HEK293T (cell line): ENCODE results near the gene SYNPR.

Experiments used
- LEF1 ChIP-seq: fragments of 450-650 bp; IDR thresholded peaks from 2 replicates; pipeline ENCODE4 v1.6.1; 2017; ENCODE audit warnings: mild to moderate bottlenecking, borderline replicate concordance
- SUZ12 ChIP-seq: fragments of 450-650 bp; IDR thresholded peaks from 2 replicates; pipeline ENCODE4 v1.6.1; 2016; ENCODE audit warnings: mild to moderate bottlenecking

DNA sequence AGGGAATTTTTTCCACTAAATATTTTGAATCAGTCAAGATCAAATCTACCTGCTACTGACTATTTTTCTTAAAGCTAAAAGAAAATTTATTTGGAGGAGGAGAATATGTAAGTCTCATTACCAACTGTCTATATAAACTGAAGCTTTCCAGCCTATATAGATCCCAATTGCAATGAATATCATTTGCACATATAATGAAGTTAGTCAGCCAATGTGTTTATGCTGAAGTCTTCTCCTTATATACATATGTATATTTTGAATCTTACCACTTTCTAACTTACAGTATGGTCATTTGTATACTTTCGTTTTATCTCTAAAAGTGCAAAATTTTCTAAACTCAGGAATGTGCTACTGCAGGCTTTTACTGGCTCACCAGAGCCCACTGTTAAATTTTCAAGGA is 136.5 kb downstream of the SYNPR start:
- TF ChIP-seq SUZ12, result no peak
- TF ChIP-seq LEF1, result no peak
